ENCODE data around the gene SASH1.

Gene SASH1

GRCh38 chr6:148538261-148539190 lies 195.9 kb downstream of the SASH1 start:
- no peak for DNase-seq (ENCODE audit: low read depth in 2 of 3, low spot score in 1 of 3)

- no peak for DNase-seq (ENCODE audit: low read depth in 2 of 3, low spot score in 1 of 3)
Measured at GRCh38 chr6:148543540-148543939, 200.9 kb downstream of the SASH1 start.

GRCh38 chr6:148544421-148544820 lies 201.8 kb downstream of the SASH1 start:
- no peak for DNase-seq (ENCODE audit: low read depth in 2 of 3, low spot score in 1 of 3)

GRCh38 chr6:148545901-148546300 lies 203.3 kb downstream of the SASH1 start:
- DNase-seq (ENCODE audit: low read depth in 2 of 3, low spot score in 1 of 3), result no peak

GRCh38 chr6:148547110-148547509 lies 204.5 kb downstream of the SASH1 start:
- DNase-seq (ENCODE audit: low read depth in 2 of 3, low spot score in 1 of 3), result no peak

GRCh38 chr6:148548065-148548748 lies 205.6 kb downstream of the SASH1 start:
- no peak for DNase-seq (ENCODE audit: low read depth in 2 of 3, low spot score in 1 of 3)

GRCh38 chr6:148548749-148549140 lies 206.1 kb downstream of the SASH1 start:
- DNase-seq (ENCODE audit: low read depth in 2 of 3, low spot score in 1 of 3), result no peak

GRCh38 chr6:148550569-148550968 lies 207.9 kb downstream of the SASH1 start:
- no peak for DNase-seq (ENCODE audit: low read depth in 2 of 3, low spot score in 1 of 3)

GRCh38 chr6:148551226-148551625 lies 208.6 kb downstream of the SASH1 start:
- no peak for DNase-seq (ENCODE audit: low read depth in 2 of 3, low spot score in 1 of 3)

GRCh38 chr6:148556410-148556809 lies 213.8 kb downstream of the SASH1 start:
- no peak for DNase-seq (ENCODE audit: low read depth in 2 of 3, low spot score in 1 of 3)

GRCh38 chr6:148557796-148558321 lies 215.2 kb downstream of the SASH1 start:
- DNase-seq (ENCODE audit: low read depth in 2 of 3, low spot score in 1 of 3), result no peak

GRCh38 chr6:148559848-148560433 lies 217.3 kb downstream of the SASH1 start:
- DNase-seq (ENCODE audit: low read depth in 2 of 3, low spot score in 1 of 3), result peak; percentile 33 to 61 (median 59)

- no peak for DNase-seq (ENCODE audit: low read depth in 2 of 3, low spot score in 1 of 3)
Measured at GRCh38 chr6:148561629-148562028, 219.0 kb downstream of the SASH1 start.

GRCh38 chr6:148563066-148563465 lies 220.4 kb downstream of the SASH1 start:
- no peak for DNase-seq (ENCODE audit: low read depth in 2 of 3, low spot score in 1 of 3)

- no peak for DNase-seq (ENCODE audit: low read depth in 2 of 3, low spot score in 1 of 3)
Measured at GRCh38 chr6:148564494-148565035, 221.9 kb downstream of the SASH1 start.

- DNase-seq (ENCODE audit: low read depth in 2 of 3, low spot score in 1 of 3), result no peak
Measured at GRCh38 chr6:148565321-148565926, 222.8 kb downstream of the SASH1 start.

GRCh38 chr6:148565930-148566663 lies 223.5 kb downstream of the SASH1 start:
- no peak for DNase-seq (ENCODE audit: low read depth in 2 of 3, low spot score in 1 of 3)

- DNase-seq (ENCODE audit: low read depth in 2 of 3, low spot score in 1 of 3), result no peak
Measured at GRCh38 chr6:148566664-148567350, 224.2 kb downstream of the SASH1 start.

GRCh38 chr6:148570456-148570855 lies 227.8 kb downstream of the SASH1 start:
- no peak for DNase-seq (ENCODE audit: low read depth in 2 of 3, low spot score in 1 of 3)
